Left forelimb (tissue), 1 donor: ENCODE measurements around the gene SNX10.

Experiments
- DNase-seq: peaks from one replicate; pipeline ENCODE4 v3.0.0-alpha.2; 2018; ENCODE audit warnings: low spot score

SNX10 gene

DNA sequence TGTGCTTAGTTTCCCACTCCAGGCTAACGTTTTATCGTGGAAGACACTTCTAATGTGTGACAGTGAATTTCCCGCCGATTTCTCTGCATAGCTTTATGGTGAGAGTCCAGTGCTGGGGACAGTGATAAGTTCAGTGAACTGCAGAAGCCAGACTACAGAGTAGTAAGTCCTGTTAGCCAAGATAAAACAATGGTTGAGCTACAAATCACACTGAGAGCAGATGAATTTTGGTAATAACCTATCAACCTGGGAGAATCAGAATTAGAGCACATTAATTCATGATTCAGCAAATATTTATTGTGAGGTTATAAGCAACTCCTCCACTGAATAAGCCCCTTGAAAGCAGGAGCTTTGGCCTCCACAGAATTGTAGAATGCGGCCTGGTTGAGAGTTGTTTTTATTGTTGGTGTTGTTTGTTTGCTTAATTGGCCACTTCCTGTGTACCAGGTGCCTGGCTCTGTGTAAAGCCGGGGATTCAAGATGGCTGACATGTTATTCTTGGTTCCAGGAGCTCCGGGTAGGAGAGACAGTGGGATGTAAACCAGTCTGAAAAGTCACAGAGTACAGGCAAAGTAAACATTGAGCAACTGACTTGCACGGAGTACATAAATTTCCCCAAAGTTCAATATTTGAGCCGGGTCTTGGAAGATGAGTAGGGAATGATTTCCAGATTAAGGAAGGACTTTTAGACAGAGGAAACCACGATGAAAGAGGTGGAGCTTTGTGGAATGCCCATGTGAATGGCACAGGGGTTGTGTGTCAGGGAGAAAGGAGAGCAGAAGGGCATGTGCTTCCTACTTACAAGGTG lies 112.7 kb downstream of the SNX10 start:
- no peak for DNase-seq

DNA sequence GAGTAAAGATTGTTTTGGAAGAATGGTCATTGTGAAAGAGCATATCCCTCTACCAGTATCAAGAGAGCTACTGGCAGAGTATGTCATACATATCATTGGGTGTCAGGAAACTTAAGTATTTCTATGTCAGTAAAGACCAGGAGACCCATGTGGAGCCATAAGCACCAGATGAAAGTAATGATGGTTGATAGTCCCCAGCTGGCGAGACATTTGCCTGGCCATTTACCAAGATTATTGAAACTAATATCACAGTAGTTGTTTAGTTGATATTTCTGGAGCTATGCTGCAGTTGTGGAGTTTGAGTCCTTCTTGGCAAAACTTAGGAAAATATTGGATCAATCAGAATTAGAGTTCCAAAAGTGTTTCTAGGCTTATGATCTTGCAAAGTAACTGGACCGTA lies 114.8 kb downstream of the SNX10 start:
- no peak for DNase-seq

DNA sequence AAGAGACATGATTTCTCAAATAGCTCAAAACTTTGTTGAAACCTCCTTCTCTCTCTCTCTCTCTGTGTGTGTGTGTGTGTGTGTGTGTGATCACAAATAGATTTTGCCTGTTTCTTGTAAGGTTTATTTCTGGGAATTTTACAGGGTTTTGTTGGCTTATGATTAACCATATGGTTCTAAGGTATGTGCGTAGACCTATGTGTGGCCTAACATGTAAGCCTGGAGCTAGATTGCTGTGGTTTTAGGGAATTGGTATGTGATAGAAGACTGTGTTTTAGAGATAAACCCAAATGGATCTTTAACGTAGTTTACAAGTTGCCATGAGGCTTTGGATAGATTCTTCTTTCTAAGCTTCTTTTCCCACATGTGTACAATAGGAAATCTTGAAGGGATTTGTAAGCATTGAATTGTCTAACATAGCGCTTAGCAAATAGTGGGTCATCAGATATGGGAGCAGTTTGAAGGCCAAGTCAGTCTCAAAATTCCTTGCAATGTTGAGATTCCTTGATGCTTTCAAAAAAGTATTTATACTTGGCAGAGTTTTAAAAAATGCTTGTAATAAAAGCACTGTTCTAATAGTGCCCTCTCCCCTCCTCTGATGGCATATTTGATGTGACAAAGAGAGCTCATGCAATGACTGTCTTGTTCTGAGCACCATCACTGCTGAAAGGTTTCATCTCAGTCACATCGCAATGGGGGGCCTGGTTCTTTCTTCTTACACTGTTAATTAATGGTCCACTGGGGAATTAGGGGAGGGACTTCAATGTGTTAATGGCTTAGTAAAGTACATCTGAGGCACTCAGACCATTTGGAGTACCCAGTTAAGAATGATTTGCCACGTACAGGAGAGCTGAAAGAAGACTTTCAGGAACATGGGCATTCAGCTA lies 118.2 kb downstream of the SNX10 start:
- no peak for DNase-seq

DNA sequence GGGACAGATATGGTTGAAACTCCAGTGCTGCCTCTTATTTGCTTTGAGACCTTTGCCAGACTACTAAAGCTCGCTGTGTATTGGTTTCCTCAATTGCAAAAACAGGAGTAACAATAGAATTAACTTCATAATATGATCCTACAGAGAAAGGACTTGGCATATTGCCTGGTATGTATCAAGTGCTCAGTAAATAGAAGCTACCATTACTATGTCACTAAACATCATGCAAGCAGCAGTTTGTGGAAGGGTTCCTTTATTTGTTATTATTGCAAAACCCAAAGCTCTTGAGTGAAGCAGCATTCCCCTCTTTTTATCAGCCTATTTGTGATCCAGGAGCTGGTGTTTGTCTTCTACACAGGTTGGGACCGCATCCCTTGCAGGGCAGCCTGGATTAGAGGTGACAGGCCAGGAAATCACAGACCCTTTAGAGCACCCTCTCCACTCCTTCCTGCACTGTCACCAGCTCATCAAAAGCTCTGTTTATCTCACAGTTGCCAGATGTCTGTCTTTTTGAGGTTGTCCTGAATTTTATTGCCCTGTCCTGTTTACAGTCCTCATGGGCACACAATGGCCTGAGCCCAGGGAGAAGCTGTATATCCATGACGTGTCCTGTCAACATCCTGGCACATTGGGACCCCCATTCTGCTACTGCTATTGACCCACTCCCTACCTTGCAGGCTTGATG lies 121.5 kb downstream of the SNX10 start:
- DNase-seq = no peak

DNA sequence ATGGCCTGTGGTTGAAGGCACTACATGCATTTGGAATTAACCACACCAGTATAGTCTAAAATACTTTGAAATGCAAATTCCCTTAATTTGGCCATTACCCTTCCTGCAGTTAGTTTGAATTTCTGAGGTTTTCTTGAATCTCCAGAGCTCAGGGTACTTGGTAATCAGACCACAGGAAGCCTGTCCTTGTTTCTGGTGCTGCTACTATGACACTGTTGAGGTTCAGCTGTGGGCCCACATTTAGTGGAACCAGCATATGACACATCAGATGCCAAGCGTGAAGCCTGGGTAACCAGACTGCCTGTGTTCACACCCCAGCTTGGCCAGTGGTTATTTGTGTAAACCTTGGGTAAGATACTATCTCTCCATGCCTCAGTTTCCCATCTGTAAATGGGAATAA lies 124.3 kb downstream of the SNX10 start:
- no peak for DNase-seq

DNA sequence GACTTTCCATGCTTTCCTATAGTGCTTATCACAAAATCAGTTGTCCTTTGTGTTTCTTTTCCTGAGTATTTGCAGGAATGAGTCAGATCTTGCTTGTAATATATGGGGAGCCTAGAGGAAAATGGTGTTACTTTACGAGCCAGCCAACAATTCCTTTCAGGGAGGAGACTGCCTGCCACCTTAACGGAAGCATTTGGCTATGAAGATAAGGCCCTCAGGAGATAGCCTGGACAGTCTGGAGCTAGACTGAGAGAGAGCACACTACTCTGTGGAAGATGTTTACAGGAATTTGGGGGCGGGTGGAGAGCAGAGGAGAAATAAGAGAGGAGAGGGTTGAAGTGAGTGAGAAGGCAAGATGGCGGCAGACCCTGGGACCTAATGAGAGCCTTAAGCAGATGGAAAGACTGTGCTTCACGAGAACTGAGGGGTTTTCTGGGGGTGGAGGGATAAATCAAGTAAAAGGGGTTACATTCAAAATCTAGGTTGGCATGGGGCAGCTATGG lies 126.3 kb downstream of the SNX10 start:
- DNase-seq = no peak

DNA sequence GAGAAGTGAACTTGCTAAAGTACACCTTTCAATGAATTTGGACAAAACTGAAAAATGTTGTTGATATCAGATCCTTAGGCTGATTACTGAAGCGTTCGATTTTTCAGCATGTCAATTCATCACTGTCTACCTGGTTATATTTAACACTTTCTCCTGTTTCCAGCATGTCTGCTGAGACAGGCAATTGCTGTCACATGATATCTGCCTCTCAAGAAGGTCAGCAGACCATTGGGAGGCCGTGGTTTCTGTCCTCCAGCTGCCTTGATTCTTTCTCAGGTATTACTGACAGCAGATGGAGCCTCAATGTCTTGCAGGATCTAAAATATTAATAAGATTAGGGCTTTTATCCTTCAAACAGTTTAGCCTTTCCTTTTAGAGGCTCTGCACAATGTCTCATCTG lies 127.5 kb downstream of the SNX10 start:
- DNase-seq = no peak

DNA sequence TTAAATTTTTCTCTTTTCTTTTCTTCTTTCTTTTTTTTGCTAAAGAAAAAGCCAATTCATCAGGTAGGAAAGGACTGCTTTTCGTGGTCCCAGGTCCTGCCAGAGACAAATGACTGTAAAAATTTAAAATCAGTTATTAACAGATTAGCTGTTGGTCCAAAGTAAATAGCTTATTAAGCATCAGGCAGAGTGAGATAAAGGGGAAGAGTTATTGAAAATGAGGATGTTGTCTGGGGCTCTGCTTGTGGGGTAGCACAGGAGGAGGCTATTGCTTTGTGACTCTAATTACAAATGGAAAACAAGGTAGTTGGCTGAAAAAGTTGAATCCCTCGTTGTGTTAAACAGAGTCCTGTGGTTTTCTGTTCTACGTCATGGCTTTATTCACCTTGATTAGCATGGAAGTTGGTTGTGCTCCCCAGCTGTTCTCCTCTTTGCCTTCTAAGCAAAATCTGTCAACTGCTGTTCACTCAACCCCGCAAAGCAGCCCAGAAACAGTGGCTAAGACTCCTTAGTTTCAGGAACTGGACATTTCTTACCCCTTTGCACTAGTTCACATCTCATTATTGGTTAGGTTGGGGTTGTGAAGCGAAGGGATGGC lies 128.9 kb downstream of the SNX10 start:
- DNase-seq = no peak

DNA sequence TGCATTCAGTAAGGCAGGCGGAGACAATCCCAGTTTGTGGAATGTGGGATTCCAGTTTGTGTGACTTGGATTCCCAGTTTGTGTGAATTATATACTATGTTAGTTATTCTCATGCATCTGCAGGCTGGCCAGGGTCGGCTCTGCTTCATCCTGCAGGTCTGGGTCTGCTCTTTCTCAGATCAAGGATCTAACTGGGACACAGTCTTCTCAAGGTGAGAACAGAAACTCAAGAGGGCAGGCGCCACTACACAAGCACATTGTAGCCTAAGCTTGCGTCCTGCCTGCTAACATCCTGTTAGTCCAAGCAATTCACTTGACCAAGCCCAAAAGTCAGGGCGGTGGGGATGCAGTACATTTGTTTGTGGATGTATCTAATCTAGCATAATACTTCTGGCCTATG lies 131.1 kb downstream of the SNX10 start:
- DNase-seq = no peak

DNA sequence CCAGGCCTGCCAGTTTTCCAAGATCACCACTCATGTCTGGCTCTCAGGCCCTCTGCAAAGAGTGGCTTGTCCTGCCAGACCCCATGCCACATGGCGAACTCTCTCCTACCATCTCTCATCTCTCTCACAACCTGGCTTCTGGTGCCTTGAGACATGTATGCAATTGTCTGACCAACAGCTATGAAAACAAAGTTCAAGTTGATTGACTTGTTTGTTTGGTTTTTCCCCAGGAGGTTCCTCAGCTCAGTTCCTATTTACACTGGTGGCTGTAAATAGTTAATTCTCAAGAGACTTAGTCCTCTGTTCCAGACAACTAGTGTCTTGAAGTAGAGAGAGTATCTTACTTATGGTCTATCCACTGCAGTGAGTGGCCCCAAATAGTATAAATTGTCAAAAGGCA lies 131.8 kb downstream of the SNX10 start:
- DNase-seq = no peak
